Activated CD4-positive, alpha-beta T cell treated with anti-CD3 and anti-CD28 coated beads, Interleukin-10, Interleukin-2, amounts not matched to agents 100 ng/mL and 50 ng/mL, durations not matched to agents 16 hours and 8 hours (primary cell): ENCODE data around the gene LHPP.
"Not testable (repeated sequence)": the region's sequence is repeated elsewhere in the genome, so short reads cannot be mapped to it uniquely, and the experiment has no call there.

ENCODE experiments used
- DNase-seq: peaks from one replicate; pipeline ENCODE4 v3.0.0-alpha.2; 2020

LHPP gene

DNA sequence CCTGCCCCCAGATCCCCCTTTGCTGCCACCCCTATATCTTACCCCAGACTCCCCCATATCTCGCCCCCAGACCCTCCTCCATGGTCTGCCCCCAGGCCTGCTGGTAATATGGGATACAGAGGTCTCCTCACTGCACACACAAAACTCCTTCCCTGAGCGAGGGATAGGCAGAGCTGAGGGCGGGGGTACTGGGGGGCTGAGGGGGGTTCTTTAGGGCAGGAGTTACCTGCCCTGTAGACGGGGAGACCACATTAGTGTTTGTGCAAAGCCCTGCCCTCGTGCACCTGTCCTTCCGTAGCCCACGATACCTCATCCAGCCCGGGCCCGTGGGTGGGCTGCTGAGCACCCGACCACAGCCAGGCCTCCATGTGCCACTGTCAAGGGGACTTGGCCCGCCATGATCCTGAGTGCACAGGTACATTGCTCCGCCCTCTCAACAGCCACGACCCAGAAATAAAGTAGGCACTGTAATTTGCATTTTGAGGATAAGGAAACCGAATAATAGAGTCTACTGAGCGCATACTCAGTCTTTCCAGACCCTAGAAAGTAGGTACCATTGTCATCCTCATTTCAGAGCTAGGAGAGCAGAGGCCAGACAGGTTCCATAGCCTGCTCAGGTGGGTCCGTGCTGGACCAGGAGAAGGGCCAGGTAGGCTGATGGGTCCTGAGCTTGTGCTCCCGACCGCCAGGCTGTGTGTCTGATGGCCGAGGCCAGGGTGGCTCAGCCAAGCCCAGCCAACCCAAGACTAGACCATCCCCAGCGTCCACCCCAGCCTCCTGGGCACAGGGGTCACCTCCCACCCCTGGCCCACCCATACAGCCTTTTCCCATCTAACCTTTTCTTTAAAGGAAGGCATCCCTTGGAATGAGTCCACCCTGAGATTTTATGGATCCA is 115.2 kb downstream of the LHPP start:
- DNase-seq, result no peak

DNA sequence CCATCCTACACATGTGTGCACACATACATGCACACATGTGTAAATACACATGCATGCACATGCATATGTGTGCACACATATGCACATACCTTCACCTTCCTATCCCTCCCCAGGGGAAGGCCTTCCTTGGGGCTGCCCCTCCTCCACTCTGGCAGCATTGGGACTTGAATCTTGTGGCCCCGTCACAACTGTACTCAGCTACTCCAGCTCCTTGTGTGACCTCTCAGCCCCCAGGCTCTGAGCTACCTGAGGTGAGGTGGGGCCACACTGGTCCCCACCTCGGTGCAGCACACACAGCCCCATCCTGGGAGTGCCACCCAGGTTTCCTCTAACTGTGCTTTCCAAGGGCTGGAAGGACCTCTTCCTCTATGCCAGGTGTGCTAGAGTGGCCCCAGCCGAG is 116.0 kb downstream of the LHPP start:
- DNase-seq, result no peak

DNA sequence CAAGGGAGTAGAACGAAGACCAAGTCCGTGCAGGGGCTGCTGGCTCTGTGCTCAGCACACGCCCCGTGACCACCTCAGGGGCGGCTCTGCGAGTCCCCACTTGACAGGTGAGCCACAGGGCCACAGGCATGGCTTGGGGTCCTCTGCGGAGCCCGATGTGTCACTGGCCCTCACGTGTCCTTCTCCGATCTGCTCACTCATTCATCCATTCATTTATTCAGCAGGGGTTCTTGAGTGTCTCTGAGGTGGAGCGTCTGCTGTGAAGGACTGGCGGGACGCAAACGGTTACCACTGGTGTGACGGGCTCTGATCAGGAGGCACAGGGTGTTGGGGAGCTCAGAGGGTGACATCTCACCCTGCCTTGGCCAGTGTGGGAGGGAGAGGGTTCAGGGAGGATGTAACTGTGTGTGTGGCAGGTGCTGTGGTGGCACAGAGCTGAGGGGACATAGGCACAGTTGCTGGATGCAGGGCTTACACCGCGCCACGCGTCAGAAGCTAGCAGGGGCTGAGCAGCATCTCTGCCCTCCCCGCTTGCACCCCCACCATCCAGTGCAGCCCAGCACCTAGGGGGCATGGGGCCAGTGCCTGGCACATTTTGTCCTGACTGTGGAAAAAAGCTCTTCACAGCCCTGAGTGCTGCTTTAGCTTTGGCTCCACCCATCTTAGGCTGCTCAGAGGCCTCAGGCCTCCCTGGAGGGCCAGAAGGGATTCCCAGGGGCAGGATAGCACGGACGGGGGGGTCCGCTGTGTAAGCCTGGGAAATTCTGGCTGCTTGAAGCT is 116.8 kb downstream of the LHPP start:
- no peak for DNase-seq

DNA sequence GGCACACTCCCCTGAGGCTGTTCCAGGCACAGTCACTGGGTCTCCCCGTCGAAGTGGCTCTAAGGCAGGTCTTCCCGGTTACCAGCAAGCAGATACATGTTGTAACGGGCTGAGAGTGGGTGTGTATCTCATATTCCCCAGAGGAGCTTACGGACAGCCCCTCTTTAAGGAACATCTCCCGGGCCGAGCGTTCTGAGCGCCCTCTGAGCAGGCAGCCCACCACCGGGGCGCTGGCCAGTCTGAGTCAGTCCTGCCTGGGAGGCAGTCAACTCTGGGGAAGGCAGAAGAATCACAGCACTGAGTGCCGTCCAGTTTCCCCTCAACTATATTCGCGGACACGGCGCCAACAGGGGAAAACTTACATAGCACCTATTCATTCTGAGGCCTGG is 117.4 kb downstream of the LHPP start:
- DNase-seq, result no peak

DNA sequence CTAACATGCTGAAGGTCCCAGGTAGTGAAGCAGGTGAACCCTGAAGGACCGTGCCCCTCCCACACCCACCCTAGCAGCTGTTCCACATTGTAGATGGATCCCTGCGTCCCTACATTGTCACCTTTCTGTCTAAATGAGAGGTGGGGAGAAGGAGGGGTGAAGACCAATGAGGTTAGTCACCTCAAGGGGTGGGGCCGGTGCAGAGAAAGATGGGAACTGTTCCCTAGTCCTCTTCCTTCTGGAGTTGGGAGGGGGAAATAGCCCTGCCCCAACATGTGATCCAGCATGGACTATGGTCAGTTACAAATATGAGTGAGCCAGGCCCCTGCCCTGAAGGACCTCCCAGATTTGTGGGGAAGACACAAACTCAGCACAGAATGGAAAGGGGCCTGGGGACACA is 124.5 kb downstream of the LHPP start:
- DNase-seq, result no peak

DNA sequence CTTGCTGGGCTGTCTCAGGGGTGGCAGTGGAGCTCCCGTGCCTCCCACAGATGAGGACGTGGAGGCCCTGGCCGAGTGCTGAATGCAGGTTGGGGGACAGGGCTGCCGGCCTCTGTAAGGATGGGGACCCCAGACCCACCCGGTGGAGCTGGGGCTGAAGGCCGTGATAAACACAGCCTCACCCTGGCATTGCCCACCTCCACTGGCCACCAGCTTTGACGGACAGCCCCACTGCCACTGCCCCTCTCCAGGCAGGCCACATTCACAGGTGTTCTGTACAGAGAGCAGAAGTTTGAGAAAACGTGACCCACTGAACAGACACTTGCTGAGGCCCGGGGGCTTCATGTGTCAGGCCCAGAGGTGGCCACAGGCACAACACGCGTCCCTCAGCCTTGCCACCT is 126.2 kb downstream of the LHPP start:
- DNase-seq, result no peak

DNA sequence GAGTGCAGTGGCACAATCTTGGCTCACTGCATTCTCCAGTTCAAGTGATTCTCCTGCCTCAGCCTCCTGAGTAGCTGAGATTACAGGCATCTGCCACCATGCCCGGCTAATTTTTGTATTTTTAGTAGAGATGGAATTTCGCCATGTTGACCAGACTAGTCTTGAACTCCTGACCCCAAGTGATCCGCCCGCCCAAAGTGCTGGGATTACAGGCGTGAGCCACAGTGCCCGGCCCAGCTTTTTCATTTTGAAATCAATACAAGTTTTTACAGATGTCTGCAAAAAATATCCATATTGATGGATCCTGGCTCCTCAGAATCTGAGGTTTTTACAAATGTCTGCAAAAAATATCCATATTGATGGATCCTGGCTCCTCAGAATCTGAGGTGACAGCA is 126.7 kb downstream of the LHPP start:
- DNase-seq, result not testable (repeated sequence)

DNA sequence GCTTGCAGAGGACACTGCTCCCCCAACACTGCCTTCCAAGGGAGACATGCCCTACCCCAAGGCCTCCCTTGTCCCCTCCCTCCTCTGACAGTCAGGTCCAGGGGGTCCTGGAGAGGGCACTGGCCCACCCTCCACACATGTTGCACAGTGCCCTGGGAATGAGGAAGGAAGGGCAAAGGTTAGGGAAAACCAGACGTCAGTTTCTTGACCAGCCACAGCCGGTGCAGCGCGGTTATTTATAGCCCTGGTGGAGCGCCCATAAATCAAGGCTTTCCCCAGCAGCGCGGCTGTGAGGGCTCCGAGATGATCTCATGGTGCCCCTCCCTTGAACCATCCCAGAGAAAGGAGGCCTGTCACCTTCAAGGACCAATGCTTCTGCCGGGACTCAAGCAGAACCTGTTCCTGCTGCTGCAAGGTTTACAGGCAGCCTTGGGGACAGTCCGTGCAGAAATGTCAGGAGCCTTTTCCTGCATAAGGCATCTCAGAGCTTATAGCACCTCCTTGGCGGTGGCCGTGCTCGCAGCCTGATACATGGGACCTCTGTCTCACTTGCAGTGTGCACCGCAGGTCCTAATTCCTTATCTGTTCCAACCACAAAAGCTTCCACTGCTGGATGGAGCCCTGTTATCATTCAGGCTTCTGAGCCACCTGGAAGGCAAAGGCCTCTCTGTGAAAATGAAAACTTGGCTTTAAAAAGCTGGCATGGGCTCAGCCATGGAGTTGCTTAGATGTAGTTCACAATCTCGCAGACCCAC is 127.3 kb downstream of the LHPP start:
- DNase-seq, result no peak

DNA sequence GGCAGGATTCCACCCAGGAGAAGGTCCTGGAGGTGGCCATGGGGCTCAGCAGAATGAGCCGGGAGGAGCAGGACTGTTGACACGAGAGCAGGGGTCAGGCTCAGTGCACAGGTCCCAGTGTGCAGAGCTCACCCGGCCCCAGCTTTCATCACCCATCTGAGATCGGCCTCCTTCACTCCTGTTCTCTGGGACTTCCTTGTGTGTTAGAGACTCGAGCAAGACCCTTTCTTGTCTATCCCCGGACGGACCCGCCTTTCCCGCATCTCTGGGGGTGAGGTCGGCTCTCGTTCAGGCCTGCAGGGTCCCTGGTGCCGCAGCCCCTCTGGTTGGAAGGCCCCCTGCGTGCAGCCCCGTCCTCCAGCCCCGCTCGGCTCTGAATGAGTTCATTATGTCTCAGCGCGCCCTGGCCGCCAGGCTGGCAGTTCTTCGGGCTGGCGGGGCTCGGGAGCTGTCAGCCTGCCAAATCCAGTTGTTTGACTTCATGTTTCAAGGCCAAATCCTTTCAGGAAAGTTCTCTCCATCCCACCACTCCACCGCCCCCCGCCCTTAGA is 127.9 kb downstream of the LHPP start:
- no peak for DNase-seq

DNA sequence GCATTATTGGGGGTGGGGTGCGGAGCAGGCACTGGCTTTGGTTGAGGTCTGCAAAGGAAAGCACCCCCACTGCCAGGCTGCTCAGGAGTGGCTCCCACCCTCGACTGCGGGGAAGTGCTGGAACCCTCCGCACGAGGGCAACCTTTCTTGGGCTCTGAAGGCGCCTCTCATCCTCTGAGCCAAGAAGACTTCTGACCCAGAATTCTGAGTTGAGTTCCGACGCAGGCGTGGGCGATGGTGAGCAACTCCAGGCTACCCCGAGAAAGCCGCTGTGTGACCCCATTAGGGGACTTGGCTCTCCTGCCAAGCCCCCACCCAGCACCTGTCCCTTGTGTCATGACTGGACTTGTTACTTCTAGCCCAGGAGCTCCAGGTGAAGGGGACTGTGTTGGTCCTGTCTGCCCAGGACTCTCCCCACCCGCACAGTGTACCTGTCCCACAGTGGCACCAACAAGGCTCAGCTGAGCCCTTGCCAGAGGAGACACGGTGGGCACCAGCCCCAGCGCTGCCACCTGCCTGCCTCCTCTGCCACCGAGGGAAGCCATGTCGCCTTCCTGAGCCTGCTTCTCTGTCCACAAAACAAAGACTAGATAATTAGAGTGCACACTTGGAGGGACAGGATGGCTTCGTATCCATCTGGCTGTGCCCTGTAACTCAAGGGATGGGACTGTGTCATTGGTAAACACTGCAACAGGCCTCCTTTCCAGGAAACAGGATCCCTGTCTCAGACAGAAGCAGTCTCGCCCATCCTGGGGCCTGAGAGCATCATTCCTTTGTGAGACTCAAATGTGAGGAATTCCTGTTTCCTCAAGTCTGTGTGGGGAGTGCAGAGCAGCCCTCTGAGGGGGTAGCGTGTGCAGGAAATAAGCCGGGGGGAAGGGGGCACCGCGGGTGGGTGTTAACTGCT is 128.8 kb downstream of the LHPP start:
- DNase-seq, result no peak

DNA sequence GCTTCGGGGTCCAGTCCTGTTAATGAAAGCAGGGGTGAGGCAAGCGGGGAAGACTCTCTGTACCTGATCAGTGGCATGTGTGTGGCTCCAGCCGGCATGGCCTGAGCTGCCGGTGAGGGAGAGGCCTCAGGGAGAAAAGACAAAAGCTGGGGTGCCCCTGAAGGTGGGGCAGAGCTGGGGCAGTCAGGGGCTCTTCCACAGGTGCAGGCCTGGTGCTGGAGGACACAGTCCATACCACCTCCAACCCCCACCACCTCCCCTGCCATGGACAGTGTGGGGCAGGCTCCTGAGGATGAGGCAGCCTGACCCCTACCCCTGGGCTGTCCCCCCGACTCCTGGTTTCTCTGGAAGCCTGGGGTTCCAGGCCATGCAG is 129.5 kb downstream of the LHPP start:
- DNase-seq, result no peak

DNA sequence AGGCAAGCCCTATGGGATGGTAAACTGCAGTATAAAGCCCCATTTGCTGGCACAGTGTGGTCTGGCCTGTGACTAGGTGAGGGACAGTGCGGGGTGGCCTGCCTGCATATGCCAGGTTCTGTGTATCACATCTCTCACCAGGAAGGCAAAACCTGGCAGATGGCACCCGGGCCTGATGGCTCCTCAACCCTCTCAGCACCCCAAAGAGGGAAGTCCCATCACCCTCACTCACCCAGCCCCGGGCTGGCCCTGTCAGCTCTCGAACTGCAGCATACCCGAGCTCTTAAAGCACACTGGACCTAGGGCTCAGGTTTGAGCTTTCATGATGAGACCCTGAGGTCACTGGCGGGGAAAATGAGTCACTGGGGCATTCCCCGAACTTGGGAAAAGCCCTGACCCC is 130.5 kb downstream of the LHPP start:
- no peak for DNase-seq

DNA sequence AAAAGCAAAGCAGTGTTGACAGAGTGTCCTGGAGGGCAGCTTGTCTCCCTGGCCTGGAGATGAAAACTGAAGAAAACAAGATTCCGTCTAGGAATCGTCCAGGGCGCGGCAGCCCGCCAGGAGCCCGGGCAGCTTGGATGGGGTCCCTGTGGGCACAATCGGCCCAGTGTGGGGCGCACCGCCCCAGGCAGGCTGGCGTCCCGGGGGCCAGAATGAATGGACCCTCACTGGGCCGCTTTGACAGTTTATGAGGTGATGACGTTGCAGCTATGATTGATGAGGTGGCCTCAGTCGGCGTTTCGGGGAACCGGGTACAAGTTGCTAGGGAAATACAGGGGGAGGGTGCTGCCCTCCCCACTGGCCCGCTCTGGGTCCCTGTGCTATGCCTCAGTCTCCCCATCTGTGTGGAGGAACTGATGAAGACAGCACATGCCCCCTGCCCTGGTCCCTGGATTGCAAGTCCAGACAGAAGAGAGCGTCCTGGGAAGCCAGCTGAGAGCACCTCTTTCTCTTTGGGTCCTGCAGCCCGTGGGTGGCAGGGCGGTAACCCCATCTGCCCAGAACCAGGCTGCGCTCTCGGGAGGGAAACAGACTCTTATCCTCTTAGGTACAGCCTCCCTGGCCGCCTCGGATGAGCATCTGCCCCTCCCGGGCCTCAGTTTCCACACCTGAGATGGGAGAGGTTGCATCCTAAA is 131.3 kb downstream of the LHPP start:
- no peak for DNase-seq

DNA sequence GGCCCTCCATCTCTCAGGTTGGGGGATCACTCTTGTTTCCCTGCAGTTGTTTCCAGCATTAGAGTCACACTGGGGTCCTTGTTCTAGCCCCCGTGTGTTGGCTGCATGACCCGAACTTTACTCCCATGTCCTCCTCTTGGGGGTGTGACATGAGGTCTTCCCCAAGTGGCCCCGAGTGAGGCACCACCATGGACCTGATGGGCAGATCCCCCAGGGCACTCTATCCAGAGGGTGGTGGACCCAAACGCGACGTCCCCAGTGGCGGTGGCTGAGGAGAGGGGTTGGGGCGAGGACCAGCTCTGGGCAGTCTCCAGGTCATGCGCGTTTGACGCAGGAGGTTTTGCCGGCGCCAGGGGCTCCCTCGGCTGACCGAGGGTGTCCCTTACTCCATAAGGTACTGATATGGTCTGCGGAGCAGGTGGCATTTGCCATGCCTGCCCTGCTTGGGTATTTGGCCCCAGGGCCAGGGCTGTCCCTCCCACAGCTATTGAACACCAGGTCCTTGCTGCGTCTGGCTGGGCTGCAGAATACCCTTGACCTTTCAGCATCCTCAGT is 131.9 kb downstream of the LHPP start:
- DNase-seq, result no peak

DNA sequence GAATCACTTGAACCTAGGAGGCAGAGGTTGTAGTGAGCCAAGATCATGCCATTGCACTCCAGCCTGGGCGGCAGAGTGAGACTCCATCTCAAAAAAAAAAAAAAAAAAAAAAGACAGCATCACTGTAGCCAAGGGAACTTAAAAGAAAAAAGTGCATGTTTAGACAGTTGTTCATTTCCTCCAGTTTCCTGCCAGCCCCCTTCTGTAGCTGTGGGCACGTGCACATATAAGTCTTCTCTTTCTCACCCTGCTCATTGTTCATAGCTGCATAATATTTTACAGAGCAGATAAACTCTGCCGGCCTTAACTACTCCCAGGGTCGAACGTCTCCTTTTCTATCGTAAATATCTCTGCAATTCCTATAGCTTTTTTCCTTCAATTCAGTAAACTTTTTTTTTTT is 132.6 kb downstream of the LHPP start:
- no peak for DNase-seq

DNA sequence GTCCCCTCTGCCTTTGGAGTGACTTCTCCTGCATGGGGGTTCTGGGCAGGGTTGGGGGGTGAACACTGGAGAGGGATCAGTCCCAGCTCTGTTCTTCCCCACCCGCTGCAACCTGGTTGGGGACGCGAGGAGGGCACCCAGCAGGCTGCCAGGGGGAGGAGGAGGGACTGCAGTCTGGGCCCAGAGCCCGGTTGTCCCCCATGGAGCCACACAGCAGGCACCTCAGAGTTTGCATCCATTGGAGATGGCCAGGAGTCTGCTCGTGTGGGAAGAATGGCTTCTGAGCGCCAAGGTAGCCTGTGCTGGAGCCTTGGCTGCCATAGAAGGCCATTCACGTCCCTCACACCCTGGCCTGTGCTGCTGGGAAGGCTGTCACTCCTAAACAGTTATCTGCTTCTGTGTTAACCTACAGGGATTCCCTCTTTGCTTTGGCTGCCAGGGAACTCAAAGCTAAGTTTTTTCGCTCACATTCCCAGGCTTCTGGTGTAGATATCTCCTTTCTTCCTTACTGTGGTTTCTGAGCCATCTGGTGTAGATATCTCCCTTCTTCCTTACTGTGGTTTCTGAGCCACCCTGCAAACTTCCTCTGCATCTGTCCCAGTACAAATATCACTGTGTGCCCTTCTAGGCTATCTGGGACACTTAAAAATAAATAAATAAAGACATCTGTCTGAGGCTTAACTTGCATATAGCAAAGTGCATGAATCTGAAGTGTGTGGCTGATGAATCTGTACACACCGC is 133.7 kb downstream of the LHPP start:
- DNase-seq, result no peak

DNA sequence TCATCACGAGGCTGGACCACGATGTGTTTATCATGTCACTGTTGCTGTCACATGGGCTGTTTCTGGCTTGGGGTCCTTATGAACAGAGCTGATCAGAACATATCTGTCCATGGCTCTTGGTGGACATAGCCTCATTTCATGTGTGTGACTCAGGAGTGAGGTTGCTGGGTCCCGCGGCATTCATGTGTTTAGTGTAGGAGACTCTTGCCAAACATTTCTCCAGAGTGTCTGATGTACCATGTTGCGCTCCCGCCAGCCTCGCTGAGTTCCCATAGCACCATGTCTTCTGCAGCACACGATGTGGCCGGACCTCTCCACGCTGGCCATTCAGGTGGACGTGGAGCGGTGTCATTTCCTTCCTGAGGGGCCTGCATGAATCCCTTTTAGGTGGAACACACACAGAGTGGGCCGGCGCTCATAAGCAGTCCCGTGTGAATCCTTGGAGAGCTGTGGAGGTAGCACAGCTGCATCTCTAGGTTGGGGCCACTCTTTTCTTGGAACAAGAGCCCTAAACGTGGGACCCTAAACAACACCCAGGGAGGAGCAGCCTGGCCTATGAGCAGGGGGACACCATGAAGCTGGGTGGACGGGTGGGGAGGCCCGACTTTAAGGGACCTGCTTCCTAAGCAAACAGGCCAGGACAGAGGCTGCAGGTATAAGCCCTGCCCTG is 134.6 kb downstream of the LHPP start:
- DNase-seq, result no peak

DNA sequence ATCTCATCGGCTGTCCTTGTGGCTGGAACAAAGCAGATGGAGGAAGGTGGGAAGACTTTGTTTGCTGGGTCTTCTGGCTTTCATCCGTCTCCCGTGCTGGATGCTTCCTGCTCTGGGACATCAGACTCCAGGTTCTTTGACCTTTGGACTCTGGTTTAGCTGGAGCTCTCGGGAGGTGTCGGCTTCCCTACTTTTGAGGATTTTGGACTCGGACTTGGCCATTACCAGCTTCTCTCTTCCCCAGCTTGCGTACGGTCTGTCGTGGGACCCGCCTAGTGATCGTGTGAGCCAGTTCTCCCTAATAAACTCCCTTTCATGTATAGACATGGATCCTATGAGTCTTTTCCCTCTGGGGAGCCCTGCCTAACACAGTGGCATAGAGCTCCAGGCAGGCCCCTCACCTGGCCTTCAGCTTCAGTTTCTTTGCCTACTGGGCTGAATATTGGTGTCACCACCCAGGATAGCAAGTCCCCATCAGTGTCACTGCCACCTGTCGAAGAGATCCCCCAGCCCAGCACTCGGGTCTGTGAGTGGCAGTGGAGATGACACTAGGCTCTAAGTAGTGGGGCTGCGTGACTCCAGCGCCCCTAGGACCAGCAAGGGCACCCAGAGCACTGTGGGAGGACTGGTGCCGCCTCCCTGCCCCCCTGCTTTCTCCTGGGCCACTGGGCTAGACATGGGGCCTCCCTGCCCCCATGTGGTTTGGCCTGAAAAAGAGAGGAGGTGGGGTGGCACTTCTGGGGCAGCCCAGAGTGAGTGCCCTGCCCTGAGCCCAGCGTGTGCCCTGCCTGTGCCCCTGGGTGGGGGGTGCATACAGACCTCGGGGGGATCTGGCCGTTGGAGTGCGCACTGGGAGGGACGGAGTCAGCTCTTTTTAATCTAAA is 135.6 kb downstream of the LHPP start:
- no peak for DNase-seq

DNA sequence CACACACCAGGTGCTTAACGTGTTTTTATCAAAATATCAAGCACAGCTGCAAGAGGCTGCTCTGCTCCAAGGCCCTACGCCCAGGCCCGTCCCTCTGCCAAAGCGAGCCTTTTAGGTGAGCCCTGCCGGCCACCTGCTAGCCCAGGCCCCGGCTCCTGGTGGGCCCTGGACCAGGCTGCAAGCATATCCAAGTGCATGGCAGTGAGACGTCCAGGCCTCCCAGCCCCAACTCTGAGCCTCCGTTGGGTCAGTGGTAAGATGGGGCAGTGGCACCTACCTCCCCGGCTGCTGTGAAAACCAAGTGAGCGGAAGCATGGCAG is 136.2 kb downstream of the LHPP start:
- no peak for DNase-seq
